Activated CD8-positive, alpha-beta memory T cell treated with anti-CD3 and anti-CD28 coated beads, Interleukin-2, amount 50 U/mL, for 1 hour (primary cell): ENCODE results near the gene ALLC.

ENCODE experiments used
- DNase-seq: peaks from one replicate; pipeline ENCODE4 v3.0.0-alpha.2; 2020; ENCODE audit errors: extremely low read depth

ALLC gene

GRCh38 chr2:3751251-3751650, 93.3 kb downstream of the ALLC start:
- DNase-seq, result no peak

DNA sequence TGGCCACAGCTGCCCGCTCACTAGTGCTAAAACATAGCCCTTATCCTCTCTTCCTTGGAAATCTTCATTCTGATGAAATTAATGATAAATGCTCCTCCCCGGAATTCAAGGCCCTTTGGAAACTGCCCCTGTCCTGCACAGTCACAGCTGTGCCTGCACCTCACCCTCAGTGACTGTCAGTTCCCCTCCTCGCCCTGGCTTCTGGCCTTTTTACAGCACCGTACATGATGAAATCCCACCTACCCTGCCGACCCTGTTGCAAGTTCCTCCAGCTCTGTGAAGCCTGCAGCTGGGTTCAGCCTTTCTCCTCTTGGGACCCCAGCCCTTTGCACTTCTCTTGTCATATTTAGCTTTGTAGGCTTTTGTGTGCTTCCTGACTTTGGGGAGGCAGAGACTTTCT, 93.8 kb downstream of the ALLC start:
- no peak for DNase-seq
